Upper lobe of left lung (tissue), 6 donors: ENCODE results near the gene GCNT1. TPM values are rescaled to one million over a fixed set of nuclear protein-coding genes. Genes with fewer than 3 reads are reported as not detected.
"Not testable (repeated sequence)": the region's sequence is repeated elsewhere in the genome, so short reads cannot be mapped to it uniquely, and the experiment has no call there.

Experiments used
- ATAC-seq, 2 donors: fragments of 200-7000 bp; cut with Tn5 transposase; one replicate each; pipeline ENCODE4 v1.9.1; 2022; ENCODE audit warnings: mild to moderate bottlenecking in 2 of 2, moderate library complexity in 2 of 2; ENCODE audit not compliant: low FRiP score in 2 of 2
- DNase-seq, 2 donors: peaks; one replicate each; pipeline ENCODE4 v3.0.0-alpha.2; 2019 to 2020
- H3K27ac ChIP-seq, 4 donors: fragments of 200-600 bp; sonication (generic); one replicate each; pipeline ENCODE4 v1.5.1; 2016 to 2019
- H3K27me3 ChIP-seq, 4 donors: fragments of 200-600 bp; sonication (generic); one replicate each; pipeline ENCODE4 v1.5.1; 2017 to 2019
- H3K36me3 ChIP-seq, 4 donors: fragments of 200-600 bp; sonication (generic); one replicate each; pipeline ENCODE4 v1.5.1; 2016 to 2019
- H3K4me1 ChIP-seq, 4 donors: fragments of 200-600 bp; sonication (generic); one replicate each; pipeline ENCODE4 v1.5.1; 2018 to 2019
- H3K4me3 ChIP-seq, 4 donors: fragments of 200-600 bp; sonication (generic); one replicate each; pipeline ENCODE4 v1.5.1; 2017 to 2019; ENCODE audit warnings: mild to moderate bottlenecking in 2 of 4, moderate library complexity in 1 of 4
- H3K9me3 ChIP-seq, 4 donors: fragments of 200-600 bp; sonication (generic); one replicate each; pipeline ENCODE4 v1.5.1; 2018 to 2019
- EP300 ChIP-seq, 4 donors: sonication (generic); formaldehyde crosslinking; IDR thresholded peaks; one replicate each; pipeline ENCODE4 v1.5.1; 2017; ENCODE audit warnings: antibody characterized with exemption in 4 of 4, control low read depth in 2 of 4
- POLR2A ChIP-seq, 4 donors: fragments of 450-650 bp; IDR thresholded peaks; one replicate each; pipeline ENCODE4 v1.5.1; 2016 to 2017; ENCODE audit warnings: antibody characterized with exemption in 4 of 4, mild to moderate bottlenecking in 2 of 4
- POLR2AphosphoS5 ChIP-seq, 2 donors: sonication (generic); formaldehyde crosslinking; IDR thresholded peaks; one replicate each; pipeline ENCODE4 v1.5.1; 2017; ENCODE audit warnings: antibody characterized with exemption in 2 of 2
- WGBS, 2 donors: methylation state at CpG; one replicate each; pipeline ENCODE4 v1.1.5; 2017 to 2018; 5-methylcytosine and 5-hydroxymethylcytosine counted together
- total RNA-seq, 6 donors: library from RNA; depleted of rRNA in 4 of 6; stranded (reverse); fragments of >200 nt in 4 of 6; gene quantifications; one replicate each; pipeline versions ENCODE4 v1.1.0 to v1.2.1, GENCODE V29; 2016 to 2021
- TF ChIP-seq, protein P1 (sequence below), 6 experiments: fragments of 450-650 bp in 4 of 6; fragments of 200-600 bp in 2 of 6; sonication (generic) in 2 of 6; IDR thresholded peaks; one replicate each; pipeline ENCODE4 v1.5.1; 2016 to 2019; ENCODE audit warnings: antibody characterized with exemption in 6 of 6
- donor health status: DM: no; HTN: no; CAD: no; lungs with moderate emphysema.
- donor health status: DM: no; HTN: yes; CAD: no; lungs with severe emphysema.

Gene GCNT1
- total RNA-seq, 6 donors from 2014 or later: 2.3 to 20.8 (median 9.1) TPM

DNA sequence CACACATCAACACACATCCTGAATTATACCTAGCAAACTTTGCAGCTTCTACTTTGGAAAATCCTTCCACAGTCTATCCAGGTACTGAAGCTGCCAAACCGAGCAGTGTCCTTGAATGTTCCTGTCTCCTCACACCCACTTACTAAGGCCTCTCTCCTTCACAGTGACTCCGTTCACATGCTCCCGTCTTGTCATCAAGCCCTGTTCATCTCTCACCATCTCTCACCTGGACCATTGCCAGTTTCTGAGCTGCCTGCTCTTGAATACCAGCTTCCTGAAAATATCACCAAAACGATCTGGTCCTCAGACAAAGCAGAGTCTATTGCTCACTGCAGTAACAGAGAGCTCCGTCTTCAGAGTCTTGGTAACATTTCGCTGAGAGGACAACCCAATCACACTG lies 57.4 kb downstream of the GCNT1 start:
- Histone ChIP-seq H3K4me1 (no peaks in the 10 kb centered on the region), H3K27me3 (no peaks in the 10 kb centered on the region), H3K27ac (no peak overlapping the region), H3K36me3 (no peaks in the 10 kb centered on the region), H3K4me3 (no peak overlapping the region), H3K9me3 (no peaks in the 10 kb centered on the region)
- no peak for TF ChIP-seq POLR2A (IDR thresholded peaks at IDR 0.05)
- TF ChIP-seq POLR2AphosphoS5 (IDR thresholded peaks at IDR 0.05): no peak
- ATAC-seq: no peak
- WGBS, 2 donors: 61 to 65% methylated on average over 6 of the region's 6 CpGs
- DNase-seq: no peak

DNA sequence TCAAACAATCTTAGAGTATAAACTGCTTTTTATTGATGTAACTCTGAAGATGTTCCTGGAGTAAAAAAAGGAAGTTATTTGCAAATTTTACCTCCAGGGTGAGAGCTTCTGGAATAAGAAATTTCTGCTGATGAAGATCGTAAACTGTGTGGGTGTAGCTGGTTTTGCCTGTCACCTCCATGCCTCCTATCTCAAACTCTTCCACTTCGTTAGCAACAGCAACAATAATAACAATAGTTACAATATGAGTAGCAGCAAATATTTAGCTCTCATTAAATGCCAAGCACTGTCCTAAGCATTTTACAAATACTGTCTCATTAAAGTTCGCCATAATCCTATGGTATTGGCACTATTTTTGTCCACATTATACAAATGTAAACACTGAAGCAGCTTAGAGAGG lies 57.9 kb downstream of the GCNT1 start:
- no peaks in the 10 kb centered on the region for H3K27me3 ChIP-seq
- TF ChIP-seq EP300 (IDR thresholded peaks at IDR 0.05): no peak
- TF ChIP-seq, protein P1, sequence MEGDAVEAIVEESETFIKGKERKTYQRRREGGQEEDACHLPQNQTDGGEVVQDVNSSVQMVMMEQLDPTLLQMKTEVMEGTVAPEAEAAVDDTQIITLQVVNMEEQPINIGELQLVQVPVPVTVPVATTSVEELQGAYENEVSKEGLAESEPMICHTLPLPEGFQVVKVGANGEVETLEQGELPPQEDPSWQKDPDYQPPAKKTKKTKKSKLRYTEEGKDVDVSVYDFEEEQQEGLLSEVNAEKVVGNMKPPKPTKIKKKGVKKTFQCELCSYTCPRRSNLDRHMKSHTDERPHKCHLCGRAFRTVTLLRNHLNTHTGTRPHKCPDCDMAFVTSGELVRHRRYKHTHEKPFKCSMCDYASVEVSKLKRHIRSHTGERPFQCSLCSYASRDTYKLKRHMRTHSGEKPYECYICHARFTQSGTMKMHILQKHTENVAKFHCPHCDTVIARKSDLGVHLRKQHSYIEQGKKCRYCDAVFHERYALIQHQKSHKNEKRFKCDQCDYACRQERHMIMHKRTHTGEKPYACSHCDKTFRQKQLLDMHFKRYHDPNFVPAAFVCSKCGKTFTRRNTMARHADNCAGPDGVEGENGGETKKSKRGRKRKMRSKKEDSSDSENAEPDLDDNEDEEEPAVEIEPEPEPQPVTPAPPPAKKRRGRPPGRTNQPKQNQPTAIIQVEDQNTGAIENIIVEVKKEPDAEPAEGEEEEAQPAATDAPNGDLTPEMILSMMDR (IDR thresholded peaks at IDR 0.05): no peak
- TF ChIP-seq POLR2AphosphoS5 (IDR thresholded peaks at IDR 0.05): no peak
- TF ChIP-seq POLR2A (IDR thresholded peaks at IDR 0.05): no peak
- no peaks in the 10 kb centered on the region for H3K36me3 ChIP-seq
- WGBS, 2 donors: 75 to 83% methylated on average over 3 of the region's 3 CpGs
- no peak for ATAC-seq
- no peaks in the 10 kb centered on the region for H3K4me1 ChIP-seq
- no peak overlapping the region for H3K4me3 ChIP-seq
- no peak for DNase-seq
- H3K27ac ChIP-seq: no peak overlapping the region
- no peaks in the 10 kb centered on the region for H3K9me3 ChIP-seq

DNA sequence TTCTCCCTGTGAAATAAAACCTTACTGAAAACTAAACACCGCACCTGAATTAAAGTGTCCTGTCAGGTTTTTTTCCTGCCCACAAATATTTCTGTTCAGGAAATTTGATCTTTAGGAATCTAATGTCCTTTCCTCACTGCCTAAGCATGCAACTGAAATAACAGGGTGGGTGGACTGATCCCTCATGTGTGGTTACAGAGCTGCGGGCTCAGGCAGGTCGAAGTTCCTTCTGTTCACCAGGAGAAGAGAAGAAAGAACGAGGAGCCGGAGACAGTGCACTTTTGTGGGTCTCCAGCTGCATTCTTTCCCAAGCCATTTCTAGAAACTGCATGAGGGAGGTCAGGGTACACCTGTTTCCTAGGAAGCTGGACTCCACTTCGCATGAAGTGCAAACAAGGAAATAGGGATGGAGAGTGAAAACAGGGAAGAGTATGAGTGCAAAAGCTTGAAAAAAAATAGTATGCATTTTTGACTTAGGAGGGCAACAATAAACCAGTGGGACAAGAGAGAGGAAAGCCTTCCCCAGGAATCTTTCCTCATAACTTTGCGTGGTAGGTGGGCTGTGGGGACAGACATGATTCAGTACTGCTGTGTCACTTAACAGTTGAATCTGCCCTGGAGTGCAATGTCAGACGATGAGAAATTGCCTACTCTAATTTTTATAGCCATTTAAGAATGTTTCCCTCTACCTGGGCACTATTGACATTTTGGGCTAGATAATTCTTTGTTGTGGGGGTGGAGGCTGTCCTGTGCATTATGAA lies 60.3 kb downstream of the GCNT1 start:
- DNase-seq (no peak), ATAC-seq (no peak)
- 80 to 81% methylated on average over 8 of the region's 8 CpGs for WGBS, 2 donors
- H3K27ac ChIP-seq: no peak overlapping the region
- no peaks in the 10 kb centered on the region for H3K36me3 ChIP-seq
- TF ChIP-seq POLR2A (IDR thresholded peaks at IDR 0.05) (no peak), EP300 (IDR thresholded peaks at IDR 0.05) (no peak), POLR2AphosphoS5 (IDR thresholded peaks at IDR 0.05) (no peak)
- TF ChIP-seq, protein P1 (IDR thresholded peaks at IDR 0.05): no peak
- no peaks in the 10 kb centered on the region for H3K4me1 ChIP-seq
- H3K27me3 ChIP-seq: no peaks in the 10 kb centered on the region
- H3K4me3 ChIP-seq: no peak overlapping the region
- no peaks in the 10 kb centered on the region for H3K9me3 ChIP-seq

DNA sequence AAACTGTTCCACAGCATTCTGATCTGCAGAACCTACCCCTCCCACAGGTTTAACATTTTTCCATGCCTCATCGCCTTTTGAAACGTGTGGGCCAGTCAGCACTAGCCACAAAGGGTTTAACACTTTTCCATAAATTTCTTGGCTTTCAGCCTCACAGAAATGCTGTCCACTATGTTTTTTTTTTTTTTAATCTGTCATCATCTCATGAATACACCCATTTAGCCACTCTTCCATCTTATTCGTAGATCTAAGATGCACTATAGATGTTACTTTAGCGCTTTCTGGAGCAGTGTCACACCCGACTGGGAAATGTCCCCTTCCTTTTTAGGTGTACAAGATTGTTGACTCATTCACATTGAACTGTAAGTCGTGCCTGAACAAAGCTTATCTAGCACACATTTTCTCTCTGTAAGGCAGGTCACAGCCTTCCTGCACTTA lies 62.3 kb downstream of the GCNT1 start:
- 65 to 78% methylated on average over 6 of the region's 6 CpGs for WGBS, 2 donors
- DNase-seq (no peak), ATAC-seq (no peak)
- Histone ChIP-seq H3K36me3 (no peaks in the 10 kb centered on the region), H3K4me1 (no peaks in the 10 kb centered on the region), H3K27me3 (no peaks in the 10 kb centered on the region), H3K27ac (no peak overlapping the region), H3K4me3 (no peak overlapping the region), H3K9me3 (no peaks in the 10 kb centered on the region)
- TF ChIP-seq POLR2A (IDR thresholded peaks at IDR 0.05) (no peak), POLR2AphosphoS5 (IDR thresholded peaks at IDR 0.05) (no peak), EP300 (IDR thresholded peaks at IDR 0.05) (no peak)
- TF ChIP-seq, protein P1 (IDR thresholded peaks at IDR 0.05): no peak

DNA sequence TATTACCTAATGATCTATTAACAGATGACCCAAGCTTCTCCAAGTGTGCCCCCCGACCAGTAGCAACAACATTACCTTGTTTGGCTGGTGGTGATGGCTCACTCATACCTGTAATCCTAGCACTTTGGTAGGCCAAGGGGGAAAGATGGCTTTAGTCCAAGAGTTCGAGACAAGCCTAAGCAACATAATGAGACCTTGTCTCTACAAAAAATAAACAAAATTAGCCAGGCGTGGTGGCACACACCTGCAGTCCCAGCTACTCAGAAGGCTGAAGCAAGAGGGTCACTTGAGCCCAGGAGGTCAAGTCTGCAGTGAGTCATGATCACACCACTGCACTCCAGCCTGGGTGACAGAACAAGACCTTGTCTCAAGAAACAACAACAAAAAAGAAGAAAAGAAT lies 62.9 kb downstream of the GCNT1 start:
- TF ChIP-seq POLR2A (IDR thresholded peaks at IDR 0.05) (no peak), POLR2AphosphoS5 (IDR thresholded peaks at IDR 0.05) (no peak), EP300 (IDR thresholded peaks at IDR 0.05) (no peak)
- TF ChIP-seq, protein P1 (IDR thresholded peaks at IDR 0.05): no peak
- Histone ChIP-seq H3K36me3 (no peaks in the 10 kb centered on the region), H3K27ac (no peak overlapping the region), H3K9me3 (no peaks in the 10 kb centered on the region), H3K4me3 (no peak overlapping the region), H3K27me3 (no peaks in the 10 kb centered on the region), H3K4me1 (no peaks in the 10 kb centered on the region)
- ATAC-seq: no peak
- WGBS, 2 donors: 76 to 82% methylated on average over 3 of the region's 3 CpGs
- no peak for DNase-seq

DNA sequence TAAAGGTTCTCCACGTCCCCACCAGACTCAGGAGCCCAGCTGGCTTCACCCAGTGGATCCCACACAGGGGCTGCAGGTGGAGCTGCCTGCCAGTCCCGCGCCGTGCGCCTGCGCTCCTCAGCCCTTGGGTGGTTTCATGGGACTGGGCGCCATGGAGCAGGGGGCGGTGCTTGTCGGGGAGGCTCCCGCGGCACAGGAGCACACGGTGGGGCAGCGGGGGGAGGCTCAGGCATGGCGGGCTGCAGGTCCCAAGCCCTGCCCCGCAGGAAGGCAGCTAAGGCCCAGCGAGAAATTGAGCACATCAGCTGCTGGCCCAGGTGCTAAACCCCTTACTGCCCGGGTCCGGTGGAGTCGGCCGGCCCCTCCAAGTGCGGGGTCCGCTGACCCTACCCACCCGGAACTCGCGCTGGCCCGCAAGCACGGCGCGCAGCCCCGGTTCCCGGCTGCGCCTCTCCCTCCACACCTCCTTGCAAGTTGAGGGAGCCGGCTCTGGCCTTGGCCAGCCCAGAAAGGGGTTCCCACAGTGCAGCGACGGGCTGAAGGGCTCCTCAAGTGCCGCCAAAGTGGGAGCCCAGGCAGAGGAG lies 64.7 kb downstream of the GCNT1 start:
- 62 to 91% methylated on average over 5 to 33 of the region's 36 CpGs for WGBS, 2 donors
- peak in 1 of 2 donors; percentile 61 for DNase-seq
- ATAC-seq: not testable (repeated sequence)

More for the DNA sequence above, 64.7 kb downstream of the GCNT1 start:
- not testable (repeated sequence) for H3K4me3 ChIP-seq, H3K27me3 ChIP-seq, H3K4me1 ChIP-seq, H3K9me3 ChIP-seq, H3K36me3 ChIP-seq, H3K27ac ChIP-seq
